HepG2 (cell line): Measurements from ENCODE around the gene IL18.

ENCODE experiments used
- BCLAF1 ChIP-seq: fragments of 450-650 bp; IDR thresholded peaks from 2 replicates; pipeline ENCODE4 v1.6.1; 2017; ENCODE audit warnings: mild to moderate bottlenecking
- CTCF ChIP-seq: sonication (generic); formaldehyde crosslinking; IDR thresholded peaks from 2 replicates; pipeline ENCODE4 v1.5.0; 2020; ENCODE audit warnings: mild to moderate bottlenecking, missing genetic modification reagents, moderate library complexity
- EZH2 ChIP-seq: conservative IDR thresholded peaks from 2 replicates; pipeline ENCODE4 v1.6.1; 2012; ENCODE audit warnings: mild to moderate bottlenecking, low read depth, low read length, moderate library complexity
- GLMP ChIP-seq: sonication (generic); formaldehyde crosslinking; IDR thresholded peaks from 2 replicates; pipeline ENCODE4 v1.9.0; 2021; ENCODE audit warnings: missing genetic modification reagents, mild to moderate bottlenecking, borderline replicate concordance
- HNF4A ChIP-seq: sonication (generic); formaldehyde crosslinking; IDR thresholded peaks from 2 replicates; pipeline ENCODE4 v1.4.0; 2020; ENCODE audit warnings: missing genetic modification reagents
- RAD21 ChIP-seq: fragments of 450-650 bp; formaldehyde crosslinking; IDR thresholded peaks from 2 replicates; pipeline ENCODE4 v1.5.0; 2020; ENCODE audit warnings: mild to moderate bottlenecking
- SCMH1 ChIP-seq: sonication (generic); formaldehyde crosslinking; IDR thresholded peaks from 2 replicates; pipeline ENCODE4 v1.9.0; 2021; ENCODE audit warnings: missing genetic modification reagents, mild to moderate bottlenecking, borderline replicate concordance
- SMYD3 ChIP-seq: sonication (generic); formaldehyde crosslinking; IDR thresholded peaks from 2 replicates; pipeline ENCODE4 v1.8.1; 2023; ENCODE audit warnings: mild to moderate bottlenecking, missing genetic modification reagents
- UBTF ChIP-seq: sonication (generic); formaldehyde crosslinking; IDR thresholded peaks from 2 replicates; pipeline ENCODE4 v1.4.0; 2020; ENCODE audit warnings: mild to moderate bottlenecking, missing genetic modification reagents

GRCh38 chr11:112106070-112106469 is 57.8 kb downstream of the IL18 start:
- TF ChIP-seq CTCF (CRISPR knock-in tag) (no peak), HNF4A (CRISPR knock-in tag) (no peak), SCMH1 (no peak), SMYD3 (CRISPR knock-in tag) (no peak), EZH2 (no peak), RAD21 (CRISPR knock-in tag) (no peak), BCLAF1 (no peak), UBTF (CRISPR knock-in tag) (no peak), GLMP (CRISPR knock-in tag) (no peak)
